HT1080 (cell line): ENCODE data around the gene APBA3. TPM values are rescaled to one million over a fixed set of nuclear protein-coding genes. Genes with fewer than 3 reads are reported as not detected.

Experiments
- DNase-seq: peaks from one replicate; pipeline ENCODE4 v3.0.0-alpha.2; 2015; ENCODE audit warnings: low read depth
- small RNA-seq: library from RNA; depleted of rRNA; stranded (forward); fragments of <200 nt; gene quantifications from one replicate; pipeline ENCODE3, GENCODE V24; 2014
- total RNA-seq: library from RNA; depleted of rRNA; stranded (reverse); fragments of >200 nt; shearing (Covaris generic); gene quantifications from 2 replicates; pipeline ENCODE4 v1.2.3, GENCODE V29; 2014; rRNA removed

APBA3 gene
- total RNA-seq, 1 experiment from 2014 or later = 16.9 TPM

DNA sequence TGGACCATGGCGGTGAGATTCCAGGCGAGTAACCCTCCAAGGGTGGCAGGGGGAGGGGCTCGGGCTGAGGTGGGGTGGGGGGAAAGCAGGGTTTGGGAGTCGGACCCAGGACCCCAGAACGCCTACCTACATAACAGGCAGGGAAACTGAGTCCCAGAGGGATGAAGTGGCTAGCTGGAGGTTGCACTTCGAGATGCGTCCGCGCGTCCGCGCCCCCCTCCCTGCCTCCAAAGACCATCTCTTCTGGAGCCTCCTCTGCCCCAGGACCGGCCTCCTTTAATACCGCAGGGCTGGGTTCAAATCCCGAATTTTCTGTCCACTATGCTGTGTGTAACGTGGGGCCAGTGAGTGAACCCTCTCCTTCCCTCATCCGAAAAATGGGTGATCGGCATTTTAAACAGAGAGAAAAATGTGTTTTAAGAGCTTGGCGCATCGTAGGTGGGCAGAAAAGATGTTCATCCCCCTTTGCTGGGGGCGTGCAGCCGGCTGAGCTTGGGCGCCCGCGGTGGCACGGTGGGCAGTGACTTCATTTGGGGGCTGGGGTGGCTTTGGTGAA is 39.5 kb downstream of the APBA3 start:
- DNase-seq = no peak

DNA sequence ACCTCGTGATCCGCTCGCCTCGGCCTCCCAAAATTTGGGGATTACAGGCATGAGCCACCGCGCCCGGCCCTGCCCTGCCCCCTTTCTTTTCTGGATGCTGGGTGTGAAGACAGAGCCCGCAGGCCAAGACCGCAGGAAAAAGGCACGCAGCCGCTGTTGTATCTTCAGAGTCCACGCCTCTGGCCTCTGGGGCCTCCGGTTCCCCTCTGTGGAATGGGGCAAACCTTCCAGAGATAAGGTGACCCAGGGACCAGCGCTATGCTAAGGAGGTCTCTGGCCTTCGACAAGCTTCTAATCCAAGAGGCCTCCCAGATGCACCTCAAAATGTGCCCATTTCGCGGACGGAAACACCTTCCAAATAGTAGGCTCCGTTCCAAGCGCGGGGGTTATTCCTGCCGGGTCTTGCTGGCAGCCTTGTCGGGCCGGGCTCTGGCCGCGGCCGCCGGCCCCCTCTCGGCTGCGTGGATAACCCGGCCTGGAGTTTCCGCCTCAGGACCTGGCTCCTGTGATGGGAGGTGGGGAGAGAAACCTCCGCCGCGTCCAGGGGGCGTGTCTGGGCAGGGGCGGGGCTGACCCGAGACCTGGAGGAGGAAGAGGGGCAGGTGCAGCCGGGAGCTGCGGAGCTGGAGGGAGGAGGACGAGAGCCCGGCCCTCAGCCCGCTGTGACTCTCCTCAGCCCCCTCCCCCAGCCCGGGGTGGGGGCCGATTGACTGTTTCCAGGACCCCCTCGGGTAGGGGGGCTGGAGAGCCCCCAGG is 40.2 kb downstream of the APBA3 start:
- peak; percentile 75 for DNase-seq

DNA sequence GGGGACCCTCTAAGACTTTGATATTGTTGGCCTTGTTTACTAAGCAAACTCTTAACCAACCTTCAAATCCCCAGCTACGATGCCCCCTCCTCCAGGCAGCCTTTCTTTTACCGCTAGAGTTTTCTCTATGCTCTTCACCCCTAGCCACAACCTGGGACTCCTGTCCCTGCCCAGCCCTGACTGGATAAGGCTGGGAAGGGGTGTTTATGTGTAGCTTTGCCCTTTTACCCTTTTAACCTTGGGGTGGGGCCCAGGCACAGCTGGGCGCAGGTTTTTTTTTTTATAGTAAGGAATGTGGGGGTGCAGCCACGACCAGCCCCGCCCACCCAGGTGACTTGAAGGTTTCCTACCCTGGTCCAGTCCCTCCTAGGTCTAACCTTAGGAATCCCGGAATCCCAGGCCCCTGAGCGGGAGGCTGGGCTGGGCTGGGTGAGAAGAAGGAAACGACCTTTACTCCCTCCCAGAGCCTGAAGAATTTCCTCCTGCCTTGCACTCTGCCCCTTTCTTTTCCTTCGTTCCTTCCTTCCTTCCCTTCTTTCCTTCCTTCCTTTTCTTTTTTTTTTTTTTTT is 41.1 kb downstream of the APBA3 start:
- DNase-seq = no peak

DNA sequence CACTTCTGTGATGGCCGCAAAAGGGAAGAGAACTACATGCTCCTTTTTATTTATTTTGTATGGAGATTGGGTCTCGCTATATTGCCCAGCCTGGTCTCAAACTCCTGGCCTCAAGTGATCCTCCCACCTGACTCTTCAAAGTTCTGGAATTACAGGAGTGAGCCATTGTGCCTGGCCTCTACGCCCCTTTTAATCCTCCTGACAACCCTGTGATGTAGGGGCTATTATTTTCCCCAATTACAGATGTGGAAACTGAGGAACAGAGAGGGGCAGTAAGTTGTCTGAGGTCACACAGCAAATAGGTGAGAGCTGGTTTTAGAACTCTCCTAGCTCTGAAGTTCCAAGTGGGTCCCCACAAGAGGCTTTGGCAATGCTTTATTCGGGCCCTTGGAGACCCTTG is 41.6 kb downstream of the APBA3 start:
- DNase-seq = no peak

DNA sequence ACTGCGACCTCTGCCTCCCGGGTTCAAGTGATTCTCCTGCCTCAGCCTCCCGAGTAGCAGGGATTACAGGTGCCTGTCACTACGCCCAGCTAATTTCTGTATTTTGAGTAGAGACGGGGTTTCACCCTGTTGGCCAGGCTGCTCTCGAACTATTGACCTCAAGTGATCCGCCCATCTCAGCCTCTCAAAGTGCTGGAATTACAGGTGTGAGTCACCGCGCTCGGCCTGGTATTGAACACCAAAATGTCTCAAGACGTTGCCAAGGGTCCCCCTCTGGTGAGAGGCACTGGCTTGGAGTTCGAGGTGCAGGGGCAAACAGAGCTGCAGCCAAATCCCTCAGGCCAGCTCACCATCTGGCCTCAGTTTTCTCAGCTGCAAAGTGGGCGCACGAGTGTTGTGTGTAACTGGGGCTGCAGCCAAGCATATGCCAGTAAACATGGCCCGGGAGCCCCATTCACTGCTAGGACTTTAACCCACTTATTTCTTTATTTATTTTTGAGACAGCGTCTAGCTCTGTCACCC is 45.3 kb downstream of the APBA3 start:
- no peak for DNase-seq

DNA sequence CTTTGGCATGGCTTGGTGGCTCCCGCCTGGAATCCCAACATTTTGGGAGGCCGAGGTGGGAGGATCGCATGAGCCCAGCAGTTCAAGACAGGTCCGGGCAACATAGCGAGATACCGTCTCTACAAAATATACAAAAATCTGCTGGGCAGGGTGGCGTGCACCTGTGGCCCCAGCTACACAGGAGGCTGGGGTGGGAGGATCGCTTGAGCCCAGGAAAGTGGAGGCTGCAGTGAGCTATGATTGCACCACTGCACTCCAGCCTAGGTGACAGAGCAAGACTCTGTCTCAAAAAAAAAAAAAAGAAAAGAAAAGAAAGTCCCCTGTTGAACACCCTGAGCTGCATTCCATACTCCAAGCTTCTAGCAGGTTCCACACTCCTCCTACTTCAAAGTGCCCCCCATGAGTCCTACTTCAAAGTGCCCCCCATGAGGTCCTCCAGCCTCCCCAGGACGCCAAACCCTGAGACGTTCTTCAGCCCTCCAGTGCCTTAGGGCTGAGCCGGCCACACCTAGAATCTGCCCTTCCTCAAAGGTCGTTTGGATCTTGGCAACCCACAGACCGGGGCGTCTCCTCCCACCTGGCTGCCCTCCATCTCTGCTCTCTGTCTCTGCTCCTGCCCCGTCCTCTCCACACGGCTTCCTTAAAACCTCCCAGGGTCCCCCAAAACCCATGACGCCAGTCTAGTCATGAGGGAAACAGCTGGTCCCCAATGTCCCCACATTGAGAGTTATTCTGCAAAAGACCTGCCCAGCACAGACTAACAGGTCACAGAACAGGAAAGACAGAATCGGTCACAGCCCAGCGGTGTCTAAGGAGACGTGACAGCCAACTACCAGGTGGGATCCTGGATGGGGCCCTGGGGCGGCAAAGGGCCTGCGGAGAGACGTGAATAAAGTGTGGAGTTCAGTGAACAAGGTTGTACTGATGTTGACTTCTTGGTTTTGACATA is 48.6 kb downstream of the APBA3 start:
- no peak for DNase-seq

DNA sequence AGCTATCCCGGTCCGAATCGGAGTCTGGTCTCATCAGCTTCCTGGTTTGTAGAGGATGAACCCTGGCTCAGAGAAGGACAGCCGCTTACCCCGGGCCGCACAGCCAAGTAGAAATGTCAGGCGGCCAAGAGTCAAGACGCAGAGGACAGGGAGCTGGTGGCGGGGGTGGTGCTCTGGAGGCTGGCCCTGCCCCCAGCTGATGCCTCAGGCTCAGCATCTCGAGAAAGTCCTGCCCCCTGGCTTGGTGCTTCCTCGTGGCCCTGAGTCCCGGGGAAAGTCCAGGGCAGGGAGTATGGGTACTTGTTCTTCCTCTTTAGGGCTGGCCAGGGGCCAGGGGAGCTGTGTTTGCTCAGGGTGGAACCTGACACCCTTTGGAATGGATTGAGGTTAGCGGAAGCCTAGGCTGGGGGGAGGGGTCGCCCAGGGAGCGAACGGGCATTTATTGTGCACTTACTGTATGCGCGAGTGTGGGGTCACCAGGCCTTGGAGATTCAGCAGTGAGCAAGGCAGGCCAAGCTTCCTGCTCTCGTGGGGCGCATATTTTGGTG is 51.2 kb downstream of the APBA3 start:
- DNase-seq = peak; percentile 62

DNA sequence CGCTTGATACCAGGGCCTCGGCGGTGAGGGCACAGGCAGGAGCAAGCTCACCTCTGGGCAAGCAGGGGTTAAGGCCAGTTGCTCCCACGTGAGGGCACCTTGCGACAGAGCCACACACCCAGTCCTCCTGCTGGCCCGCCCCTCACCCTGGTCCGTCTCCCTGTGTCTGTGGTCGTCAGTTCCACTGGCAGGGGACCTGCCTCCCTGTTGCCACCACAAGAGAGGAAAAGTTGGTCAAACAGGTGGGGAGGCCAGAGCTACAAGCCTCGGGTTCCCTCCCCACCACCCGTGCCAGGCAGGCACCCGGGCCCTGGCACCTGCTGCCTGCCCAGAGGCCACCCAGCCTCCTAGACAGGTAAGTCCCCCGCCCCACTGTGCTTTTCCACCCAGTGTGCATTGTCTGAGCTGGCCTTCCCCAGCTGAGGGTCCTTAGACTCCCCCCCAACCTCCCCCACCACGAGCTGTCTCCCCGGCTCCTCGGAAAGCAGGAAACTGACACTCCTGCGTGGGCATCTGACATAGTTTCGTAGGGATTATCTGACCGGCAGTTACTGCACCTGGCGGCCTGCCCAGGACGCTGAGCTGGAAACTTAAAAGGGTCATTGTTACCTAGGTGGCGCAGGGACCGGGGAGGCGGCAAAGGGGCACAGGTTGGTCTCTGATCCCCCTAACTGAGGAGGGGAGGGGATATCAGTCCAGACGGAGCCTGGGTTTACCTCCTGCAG is 53.1 kb downstream of the APBA3 start, which contains the start of gene TJP3:
TSS of gene TJP3 (plus strand) at position 178 of the 725 bp plus-strand sequence. CDS start 20,049 bp downstream, outside the sequence.
- DNase-seq = no peak

DNA sequence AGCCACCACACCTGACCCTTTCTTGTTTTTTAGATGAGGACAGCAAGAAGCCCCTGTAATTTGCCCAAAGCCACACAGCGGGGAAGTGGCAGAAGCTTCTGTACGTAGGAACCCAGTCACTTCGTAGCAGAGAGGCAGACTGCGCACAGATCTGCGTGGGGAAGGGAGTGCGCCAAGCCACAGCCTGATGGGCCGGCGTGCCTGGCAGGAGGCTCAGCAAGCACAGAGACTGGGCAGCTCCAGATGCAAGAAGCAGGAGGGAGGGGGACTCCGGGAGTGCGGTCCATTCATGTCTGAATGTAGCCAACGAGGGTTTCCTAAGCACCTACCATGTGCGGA is 53.7 kb downstream of the APBA3 start:
- DNase-seq = no peak

DNA sequence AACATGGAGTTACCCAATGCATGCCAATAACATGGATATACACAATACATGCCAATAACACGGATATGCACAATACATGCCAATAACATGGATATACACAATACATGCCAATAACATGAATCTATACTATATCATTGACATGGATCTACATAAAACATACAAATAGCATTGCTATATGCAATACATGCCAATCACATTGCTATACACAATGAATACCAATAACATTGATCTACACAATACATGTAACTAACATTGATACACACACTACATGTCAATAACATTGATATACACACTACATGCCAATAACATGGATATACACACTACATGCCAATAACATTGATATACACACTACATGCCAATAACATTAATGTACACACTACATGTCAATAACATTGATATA is 60.3 kb downstream of the APBA3 start:
- no peak for DNase-seq

Small RNAs within 50 kb of the gene (small RNA-seq; reads per million reads assigned to genes)
- gene AC005777.1 = not detected

Other genes with a start within 250 kb of the APBA3 start
- gene TEKTIP1, start 222.5 kb downstream of the APBA3 start, total RNA-seq = 0.60 TPM in 1 of 2 replicates, not detected in the other
- 109 and 132 TPM in 2 replicates for gene MFSD12, start 204.1 kb downstream of the APBA3 start, total RNA-seq
- gene HMG20B, start 188.7 kb downstream of the APBA3 start, total RNA-seq = 57.1 and 69.3 TPM in 2 replicates
- gene GIPC3, start 176.2 kb downstream of the APBA3 start, total RNA-seq = 0.02 and 0.03 TPM in 2 replicates
- 0.40 and 0.96 TPM in 2 replicates for gene TBXA2R, start 154.8 kb downstream of the APBA3 start, total RNA-seq
- gene CACTIN, start 134.9 kb downstream of the APBA3 start, total RNA-seq = 27.8 and 33.4 TPM in 2 replicates
- gene PIP5K1C, start 61.2 kb downstream of the APBA3 start, total RNA-seq = 8.9 and 15.5 TPM in 2 replicates
- gene TJP3, start 53.3 kb downstream of the APBA3 start, total RNA-seq = 0.03 TPM in 1 of 2 replicates, not detected in the other
- 50.0 and 107 TPM in 2 replicates for gene MRPL54, start 990 bp upstream of the APBA3 start, total RNA-seq
- gene RAX2, start 10.5 kb upstream of the APBA3 start, total RNA-seq = not detected in 2 replicates
- not detected in 2 replicates for gene MATK, start 24.7 kb upstream of the APBA3 start, total RNA-seq
- not detected in 2 replicates for gene ZFR2, start 107.3 kb upstream of the APBA3 start, total RNA-seq
- not detected in 2 replicates for gene ATCAY, start 119.0 kb upstream of the APBA3 start, total RNA-seq
- gene NMRK2, start 171.4 kb upstream of the APBA3 start, total RNA-seq = not detected in 2 replicates
- gene DAPK3, start 209.4 kb upstream of the APBA3 start, total RNA-seq = 46.8 and 54.7 TPM in 2 replicates
- gene EEF2, start 223.8 kb upstream of the APBA3 start, total RNA-seq = 1,252 and 1,397 TPM in 2 replicates
- gene PIAS4, start 246.0 kb upstream of the APBA3 start, total RNA-seq = 15.1 and 20.0 TPM in 2 replicates